ENCODE measurements around the gene PRDM4. TPM values are rescaled to one million over a fixed set of nuclear protein-coding genes. Genes with fewer than 3 reads are reported as not detected.

The PRDM4 gene
- total and polyA plus RNA-seq, 2 donors (not counting 1 experiment from before 2014, with no cell fraction given): 22.5 to 23.9 TPM

GRCh38 chr12:107788690-107789458 lies 27.9 kb upstream of the PRDM4 start:
- Histone ChIP-seq H3K9me3 (ENCODE audit: control insufficient read depth, insufficient read depth, low read depth, low read length) (no peaks in the 10 kb centered on the region), H3K79me2 (ENCODE audit: control insufficient read depth, insufficient read depth, low read length) (no peaks in the 10 kb centered on the region), H3K9ac (ENCODE audit: insufficient read depth, low read length) (no peak overlapping the region), H3K27me3 (ENCODE audit: control insufficient read depth, insufficient read depth, low read length) (no peaks in the 10 kb centered on the region), H2AFZ (ENCODE audit: low read length) (no peak overlapping the region), H3K4me2 (ENCODE audit: extremely low read depth, insufficient read depth, low read length) (no peak overlapping the region), H3K4me3 (replicated peaks in 1 of 4; ENCODE audit: control extremely low read depth in 1 of 4, insufficient read depth in 1 of 4, low read depth in 3 of 4, low read length in 4 of 4) (no peak overlapping the region), H3K4me1 (ENCODE audit: control insufficient read depth, extremely low read depth, insufficient read depth, low read length) (no peaks in the 10 kb centered on the region), H3K27ac (ENCODE audit: insufficient read depth, low read length) (no peak overlapping the region), H3K36me3 (ENCODE audit: control insufficient read depth, insufficient read depth, low read length) (no peaks in the 10 kb centered on the region), H4K20me1 (ENCODE audit: control insufficient read depth, extremely low read depth, insufficient read depth, low read length) (no peaks in the 10 kb centered on the region)
- TF ChIP-seq CTCF (conservative IDR thresholded peaks at IDR 0.05 in 1 of 2, IDR thresholded peaks at IDR 0.05 in 1 of 2; ENCODE audit: low read depth in 1 of 2, low read length in 2 of 2): no peak
- TF ChIP-seq EZH2 (IDR thresholded peaks at IDR 0.05; ENCODE audit: low read length, missing control alignments): no peak
- DNase-seq (ENCODE audit: low read depth in 2 of 2): no peak

- Histone ChIP-seq H3K4me3 (replicated peaks in 1 of 4; ENCODE audit: control extremely low read depth in 1 of 4, insufficient read depth in 1 of 4, low read depth in 3 of 4, low read length in 4 of 4) (no peak overlapping the region), H3K9me3 (ENCODE audit: control insufficient read depth, insufficient read depth, low read depth, low read length) (no peaks in the 10 kb centered on the region), H3K27ac (ENCODE audit: insufficient read depth, low read length) (no peak overlapping the region), H3K4me2 (ENCODE audit: extremely low read depth, insufficient read depth, low read length) (no peak overlapping the region), H3K4me1 (ENCODE audit: control insufficient read depth, extremely low read depth, insufficient read depth, low read length) (no peaks in the 10 kb centered on the region), H3K27me3 (ENCODE audit: control insufficient read depth, insufficient read depth, low read length) (no peaks in the 10 kb centered on the region), H2AFZ (ENCODE audit: low read length) (no peak overlapping the region), H3K9ac (ENCODE audit: insufficient read depth, low read length) (no peak overlapping the region), H3K79me2 (ENCODE audit: control insufficient read depth, insufficient read depth, low read length) (no peaks in the 10 kb centered on the region), H4K20me1 (ENCODE audit: control insufficient read depth, extremely low read depth, insufficient read depth, low read length) (no peaks in the 10 kb centered on the region), H3K36me3 (ENCODE audit: control insufficient read depth, insufficient read depth, low read length) (no peaks in the 10 kb centered on the region)
- DNase-seq (ENCODE audit: low read depth in 2 of 2): no peak
- TF ChIP-seq EZH2 (IDR thresholded peaks at IDR 0.05; ENCODE audit: low read length, missing control alignments) (no peak), CTCF (conservative IDR thresholded peaks at IDR 0.05 in 1 of 2, IDR thresholded peaks at IDR 0.05 in 1 of 2; ENCODE audit: low read depth in 1 of 2, low read length in 2 of 2) (no peak)
Observed at GRCh38 chr12:107788281-107788680, 27.3 kb upstream of the PRDM4 start.

- Histone ChIP-seq H3K9me3 (ENCODE audit: control insufficient read depth, insufficient read depth, low read depth, low read length) (no peaks in the 10 kb centered on the region), H3K27ac (ENCODE audit: insufficient read depth, low read length) (no peak overlapping the region), H3K9ac (ENCODE audit: insufficient read depth, low read length) (no peak overlapping the region), H3K79me2 (ENCODE audit: control insufficient read depth, insufficient read depth, low read length) (no peaks in the 10 kb centered on the region), H3K4me2 (ENCODE audit: extremely low read depth, insufficient read depth, low read length) (no peak overlapping the region), H4K20me1 (ENCODE audit: control insufficient read depth, extremely low read depth, insufficient read depth, low read length) (no peaks in the 10 kb centered on the region), H2AFZ (ENCODE audit: low read length) (no peak overlapping the region), H3K27me3 (ENCODE audit: control insufficient read depth, insufficient read depth, low read length) (no peaks in the 10 kb centered on the region), H3K36me3 (ENCODE audit: control insufficient read depth, insufficient read depth, low read length) (no peaks in the 10 kb centered on the region), H3K4me3 (replicated peaks in 1 of 4; ENCODE audit: control extremely low read depth in 1 of 4, insufficient read depth in 1 of 4, low read depth in 3 of 4, low read length in 4 of 4) (no peak overlapping the region), H3K4me1 (ENCODE audit: control insufficient read depth, extremely low read depth, insufficient read depth, low read length) (no peaks in the 10 kb centered on the region)
- no peak for DNase-seq (ENCODE audit: low read depth in 2 of 2)
- TF ChIP-seq CTCF (conservative IDR thresholded peaks at IDR 0.05 in 1 of 2, IDR thresholded peaks at IDR 0.05 in 1 of 2; ENCODE audit: low read depth in 1 of 2, low read length in 2 of 2) (no peak), EZH2 (IDR thresholded peaks at IDR 0.05; ENCODE audit: low read length, missing control alignments) (no peak)
Observed at GRCh38 chr12:107783406-107784376, 22.8 kb upstream of the PRDM4 start.

Measured in fibroblast of lung (primary cell).